GM12878 (cell line): ENCODE measurements around the gene ANKS4B. TPM values are rescaled to one million over a fixed set of nuclear protein-coding genes. Genes with fewer than 3 reads are reported as not detected.

ENCODE experiments used
- ATAC-seq: fragments of 200-7000 bp; cut with Tn5 transposase; 3 replicates; pipeline ENCODE4 v1.9.1; 2020; ENCODE audit warnings: mild to moderate bottlenecking, moderate library complexity
- BruUV-seq: library from RNA; stranded (reverse); fragments of 400-500 nt; replicated peaks from 2 replicates; lab custom pipeline; 2021; lab: Mats Ljungman, UMichigan
- CTCF ChIA-PET: fragments of 300-600 bp; sonication (Branson Sonifier 250); formaldehyde crosslinking; extraction: SDS; loops from one replicate; lab custom pipeline; 2021; ENCODE audit warnings: inconsistent platforms; lab: Yijun Ruan, JAX
- POLR2A ChIA-PET: fragments of 350-600 bp; formaldehyde crosslinking; extraction: SDS; loops from one replicate; lab custom pipeline; 2021; ENCODE audit warnings: inconsistent platforms; lab: Charles Lee
- RAD21 ChIA-PET: fragments of 300-600 bp; sonication (Branson Sonifier 250); formaldehyde crosslinking; loops from one replicate; lab custom pipeline; 2023; ENCODE audit warnings: antibody characterized with exemption; ENCODE audit not compliant: unreplicated experiment; lab: Charles Lee
- SMC1A ChIA-PET: fragments of 300-600 bp; sonication (Branson Sonifier 250); formaldehyde crosslinking; loops from one replicate; lab custom pipeline; 2023; ENCODE audit not compliant: unreplicated experiment, uncharacterized antibody; lab: Charles Lee
- DNase-seq: peaks from one replicate; pipeline ENCODE4 v3.0.0-alpha.2; 2011; ENCODE audit warnings: low read depth, low spot score
- FAIRE-seq: peaks from 3 replicates; lab custom pipeline; 2011; peaks lifted over from hg19 to GRCh38; lab: Jason Lieb, UNC
- H2AFZ ChIP-seq: 2 replicates; pipeline ENCODE4 v1.6.0; 2011; ENCODE audit warnings: low read depth, low read length, control low read depth; ENCODE audit not compliant: control insufficient read depth
- H3K27ac ChIP-seq: 2 replicates; pipeline ENCODE4 v1.5.1; 2011; ENCODE audit warnings: control low read depth; ENCODE audit not compliant: control insufficient read depth, insufficient read depth
- H3K27me3 ChIP-seq, 2 experiments: replicated peaks in 1 of 2; 2 replicates each; pipeline versions ENCODE4 v1.6.0 to v1.6.1; 2011; ENCODE audit warnings: low read length in 1 of 2; ENCODE audit not compliant: control insufficient read depth in 2 of 2, insufficient read depth in 2 of 2
- H3K36me3 ChIP-seq, 2 experiments: 2 replicates each; pipeline ENCODE4 v1.5.1; 2011; ENCODE audit warnings: low read length in 1 of 2; ENCODE audit not compliant: control insufficient read depth in 2 of 2, insufficient read depth in 2 of 2
- H3K4me1 ChIP-seq: 2 replicates; pipeline ENCODE4 v1.6.1; 2011; ENCODE audit warnings: mild to moderate bottlenecking, low read length, moderate library complexity, mixed read lengths; ENCODE audit not compliant: control insufficient read depth, insufficient read depth
- H3K4me2 ChIP-seq: 2 replicates; pipeline ENCODE4 v1.6.0; 2011; ENCODE audit warnings: control low read depth; ENCODE audit not compliant: control insufficient read depth, insufficient read depth
- H3K4me3 ChIP-seq: fragments of 200-600 bp; sonication (generic); 2 replicates; pipeline ENCODE4 v1.5.1; 2016
- H3K79me2 ChIP-seq: 2 replicates; pipeline ENCODE4 v1.6.0; 2011; ENCODE audit warnings: low read length; ENCODE audit not compliant: control insufficient read depth, insufficient read depth
- H3K9ac ChIP-seq: 2 replicates; pipeline ENCODE4 v1.8.0; 2011; ENCODE audit warnings: low read length, control low read depth, mixed read lengths; ENCODE audit not compliant: control insufficient read depth, insufficient read depth
- H3K9me3 ChIP-seq: replicated peaks from 3 replicates; pipeline ENCODE4 v1.5.1; 2011; ENCODE audit warnings: mild to moderate bottlenecking, low read length; ENCODE audit not compliant: control insufficient read depth, insufficient read depth
- H4K20me1 ChIP-seq: 2 replicates; pipeline ENCODE4 v1.6.0; 2011; ENCODE audit not compliant: control insufficient read depth, insufficient read depth
- MEF2B ChIP-seq: fragments of 450-650 bp; IDR thresholded peaks from 2 replicates; pipeline ENCODE4 v1.6.1; 2018; ENCODE audit warnings: mild to moderate bottlenecking, moderate library complexity; ENCODE audit not compliant: partially characterized antibody, poor library complexity, severe bottlenecking
- WRNIP1 ChIP-seq: IDR thresholded peaks from 2 replicates; pipeline ENCODE4 v1.6.1; 2011; ENCODE audit warnings: low read depth, low read length, improper control_type of control experiment, borderline replicate concordance
- ZBTB4 ChIP-seq: fragments of 450-650 bp; formaldehyde crosslinking; IDR thresholded peaks from 2 replicates; pipeline ENCODE4 v1.4.0; 2022; ENCODE audit warnings: mild to moderate bottlenecking, moderate library complexity
- WGBS: methylation state at CpG from one replicate; pipeline ENCODE4 v1.1.6; 2016; ENCODE audit warnings: low lambda C conversion rate; ENCODE audit not compliant: insufficient replicate concordance, insufficient coverage; ENCODE audit errors: missing lambda C conversion rate; 5-methylcytosine and 5-hydroxymethylcytosine counted together
- in situ Hi-C: fragments of 300-500 bp; cut with MboI; formaldehyde crosslinking; loops from 9 replicates; pipeline ENCODE4 v1.14.3; 2018; ENCODE audit warnings: mixed read lengths
- intact Hi-C: fragments of 100-400 bp; cut with micrococcal nuclease; formaldehyde crosslinking; loops from one replicate; pipeline ENCODE4 v1.14.2; 2022; ENCODE audit not compliant: unreplicated experiment
- polyA plus RNA-seq, 11 experiments: library from polyadenylated mRNA; depleted of rRNA in 4 of 11; unstranded in 6 of 11; stranded (reverse) in 5 of 11; fragments of >200 nt; fragmentation: Nextera tagmentation in 4 of 11; fragmentation: Illumina TruSeq in 1 of 11; extraction: Ambion mirVana in 4 of 11; extraction: Trizol in 1 of 11; gene quantifications; 1 replicate in 1 of 11; 2 replicates in 10 of 11; pipeline versions ENCODE4 v1.2.1 to v1.2.3, GENCODE V29; 2011 to 2016; ENCODE audit warnings: inconsistent platforms in 2 of 11, missing spikeins in 2 of 11, low read depth in 1 of 11
- total RNA-seq, 4 experiments: library from RNA; depleted of rRNA in 3 of 4; stranded (reverse); fragments of >200 nt in 3 of 4; fragmentation: Illumina TruSeq in 1 of 4; extraction: Trizol in 1 of 4; gene quantifications; 2 replicates each; pipeline versions ENCODE4 v1.2.1 to v1.2.3, GENCODE V29; 2013 to 2021

Gene ANKS4B
- total and polyA plus RNA-seq, 10 of the 15 experiments (the other 5 are each of a cell fraction or from before 2014, with no cell fraction given) = 0.01 to 0.11 (median 0.05) TPM; not detected in 6

DNA sequence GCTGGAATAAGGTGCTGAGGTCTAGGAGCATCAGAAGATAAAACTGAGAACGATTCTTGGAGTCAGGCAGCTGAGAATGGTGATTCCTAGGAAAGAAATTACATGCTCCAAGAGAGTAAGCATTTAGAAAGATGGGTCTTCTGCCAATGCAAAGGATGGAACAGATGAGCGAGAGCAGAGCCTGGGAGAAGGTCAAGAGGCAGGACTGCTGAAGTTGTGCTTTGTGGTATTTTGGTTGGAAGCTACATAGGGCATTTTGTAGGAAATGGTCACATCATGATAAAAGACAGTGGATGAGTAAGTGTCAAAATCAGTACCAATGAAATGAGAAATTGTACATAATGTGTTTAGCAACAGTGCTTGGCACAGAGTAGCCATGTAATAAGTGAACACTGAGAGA lies 46.0 kb downstream of the ANKS4B start (continued):
- TF ChIP-seq ZBTB4 (CRISPR knock-in tag) (no peak), WRNIP1 (no peak)

GRCh38 chr16:21281698-21282389 lies 48.3 kb downstream of the ANKS4B start:
- Histone ChIP-seq H3K27ac (no peak overlapping the region), H2AFZ (no peak overlapping the region), H3K4me3 (no peak overlapping the region), H3K79me2 (no peaks in the 10 kb centered on the region), H3K9me3 (no peaks in the 10 kb centered on the region; the same call in 1 of the 3 replicates), H3K36me3 (no peaks in the 10 kb centered on the region), H3K4me2 (no peak overlapping the region), H3K4me1 (peaks cover 3% of the 10 kb centered on the region; the same call in 1 of the 2 replicates), H4K20me1 (no peaks in the 10 kb centered on the region), H3K27me3 (no peaks in the 10 kb centered on the region; a peak in 1 of 4 replicates), H3K9ac (no peak overlapping the region)
- intact Hi-C loops (no loop called here), in situ Hi-C loops (no loop called here)
- 41% methylated on average over 6 of the region's 7 CpGs for WGBS
- DNase-seq (no peak), ATAC-seq (no peak), FAIRE-seq (no peak)
- CTCF ChIA-PET = interaction anchor here (1.1 kb wide), 1 partner anchor 9 kb away, joined by 3 read pairs; no protein-coding TSS in a partner anchor
- no peak for TF ChIP-seq MEF2B
- SMC1A ChIA-PET = interaction anchor here (9.7 kb wide), 1 partner anchor 17 kb away, joined by 87 read pairs; no protein-coding TSS in a partner anchor
- RAD21 ChIA-PET = interaction anchor here (0.5 kb wide), 1 partner anchor 93 kb away, joined by 4 read pairs; no protein-coding TSS in a partner anchor
- POLR2A ChIA-PET = no interaction called here
- BruUV-seq = no TSS peak
